ENCODE results near the gene COLEC11.

GRCh38 chr2:3669656-3670055 is 74.7 kb downstream of the COLEC11 start:
- TF ChIP-seq EZH2 (IDR thresholded peaks at IDR 0.05; ENCODE audit: borderline replicate concordance, insufficient read depth, low read depth, low read length, poor library complexity, severe bottlenecking) = no peak
- TF ChIP-seq CTCF (IDR thresholded peaks at IDR 0.05) = no peak

Measured in B cell (primary cell).